GM18873 (cell line): ENCODE data around the gene ZNF320.
"Not testable (repeated sequence)": the region's sequence is repeated elsewhere in the genome, so short reads cannot be mapped to it uniquely, and the experiment has no call there.

ENCODE experiments used
- ATAC-seq: cut with Tn5 transposase; IDR thresholded peaks from one replicate; pipeline ENCODE4 v1.9.1; 2021; ENCODE audit warnings: mild to moderate bottlenecking, moderate library complexity, moderate number of reproducible peaks; ENCODE audit not compliant: unreplicated experiment, low FRiP score

Gene ZNF320

DNA sequence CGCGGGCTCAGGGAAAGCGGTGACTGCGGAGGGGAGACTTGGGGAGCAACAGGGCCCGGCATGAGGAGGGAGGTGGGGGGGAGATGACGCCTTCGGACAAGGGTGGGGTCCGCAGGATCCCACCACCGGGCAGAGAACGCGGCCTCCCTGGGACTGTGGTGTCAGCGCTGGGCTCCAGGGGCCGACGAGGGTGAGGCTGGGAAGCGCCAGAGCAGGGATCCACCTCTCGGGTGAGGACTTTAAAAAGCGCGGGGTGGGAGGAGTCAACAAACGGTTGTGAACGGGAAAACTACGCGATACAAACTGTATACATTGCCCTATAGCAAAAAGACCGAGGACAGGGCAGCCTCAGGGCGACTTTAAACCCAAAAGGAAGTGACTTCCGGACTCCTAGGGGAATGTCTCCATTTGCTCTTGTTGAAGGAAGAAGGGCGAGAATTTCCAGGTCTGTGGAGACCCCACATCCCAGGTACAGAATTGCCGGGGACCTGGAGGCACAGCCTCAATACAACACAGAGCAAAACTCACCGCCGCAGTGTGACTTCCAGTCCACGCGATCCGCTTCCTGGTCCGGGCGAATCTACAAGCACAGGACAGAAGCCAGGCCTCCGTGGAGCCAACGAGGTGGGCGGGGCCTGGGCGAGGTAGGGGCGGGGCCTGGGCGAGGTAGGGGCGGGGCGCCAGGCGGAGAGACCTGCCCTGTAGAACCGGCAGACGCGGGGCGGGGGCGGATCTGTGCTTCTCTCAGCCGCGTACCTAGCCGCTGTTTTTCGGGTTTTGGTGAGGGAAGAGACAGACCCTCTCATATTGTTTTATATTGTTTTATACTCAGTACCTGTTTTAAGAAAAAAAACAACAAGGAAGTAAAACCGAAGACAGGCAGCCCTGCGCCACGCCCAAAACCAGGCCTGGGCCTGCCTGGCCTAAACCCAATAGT is 25.7 kb upstream of the ZNF320 start, which contains the start of gene ZNF888:
Gene ZNF888, minus strand, starts transcription at position 588 of the 937 bp plus-strand sequence. CDS start 5,555 bp downstream, outside the sequence.
- ATAC-seq: no peak

DNA sequence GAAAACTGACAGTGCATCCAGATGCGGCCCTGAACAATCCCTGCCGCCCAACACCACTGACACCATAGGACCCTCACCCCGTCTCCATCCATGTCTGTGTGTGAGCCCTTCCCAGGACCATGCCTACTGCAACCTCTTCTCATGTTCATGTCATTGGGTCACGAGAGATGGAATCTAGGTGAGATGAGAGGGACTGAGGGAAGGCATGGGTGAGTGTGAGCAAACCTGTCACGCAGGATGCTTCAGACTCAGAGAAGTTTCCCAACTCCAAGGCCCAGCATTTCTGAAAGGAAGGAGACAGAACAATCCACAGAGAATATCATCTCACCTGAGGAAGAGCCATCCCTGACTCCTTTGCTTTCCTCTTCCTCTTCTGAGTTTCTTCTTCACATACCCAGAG is 20.1 kb upstream of the ZNF320 start:
- ATAC-seq: no peak

DNA sequence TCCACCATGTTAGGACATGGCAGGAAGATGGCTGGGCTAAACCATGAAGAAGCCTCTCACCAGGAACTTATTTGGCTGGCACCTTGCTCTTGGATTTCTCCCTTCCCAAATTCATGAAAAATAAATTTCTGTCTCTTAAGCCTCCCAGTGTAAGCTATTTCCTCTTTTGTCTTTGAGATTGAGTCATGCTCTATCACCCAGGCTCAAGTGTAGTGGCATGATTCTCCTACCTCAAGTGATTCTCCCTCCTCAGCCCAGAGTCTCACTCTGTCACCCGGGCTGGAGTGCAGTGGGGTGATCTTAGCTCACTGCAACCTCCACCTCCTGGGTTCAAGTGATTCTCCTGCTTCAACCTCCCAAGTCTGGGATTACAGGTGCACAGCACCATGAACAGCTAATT is 13.2 kb upstream of the ZNF320 start:
- no peak for ATAC-seq

DNA sequence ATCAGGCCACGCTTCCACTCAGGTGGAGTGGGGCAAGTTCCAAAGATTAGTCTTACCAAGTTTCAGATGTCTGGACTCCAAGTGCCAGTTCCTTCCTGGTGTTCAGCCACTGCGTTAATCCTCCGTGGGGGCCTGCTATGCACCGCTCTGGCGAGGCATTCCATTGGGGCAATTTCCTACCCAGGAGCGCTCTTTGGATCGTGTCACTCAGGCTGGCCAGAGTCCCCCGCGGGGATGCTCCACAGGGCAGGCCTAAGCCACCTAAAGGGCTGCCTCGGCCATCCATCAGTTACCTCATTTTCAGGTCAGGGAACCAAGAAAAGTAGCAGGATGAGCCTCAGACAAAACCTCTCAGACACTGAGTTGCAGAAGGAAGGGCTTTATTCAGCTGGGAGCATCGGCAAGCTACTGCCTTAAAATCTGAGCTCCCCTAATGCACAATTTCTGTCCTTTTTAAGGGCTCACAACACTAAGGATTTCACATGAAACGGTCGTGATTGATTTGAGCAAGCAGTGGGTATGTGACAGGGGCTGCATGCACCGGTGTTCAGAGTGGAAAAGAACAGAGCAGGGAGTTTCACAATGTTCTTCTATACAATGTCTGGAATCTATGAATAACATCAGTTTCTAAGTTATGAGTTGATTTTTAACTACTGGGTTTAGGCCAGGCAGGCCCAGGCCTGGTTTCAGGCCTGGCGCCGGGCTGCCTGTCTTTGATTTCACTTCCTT is 6.8 kb upstream of the ZNF320 start:
- ATAC-seq: not testable (repeated sequence)

DNA sequence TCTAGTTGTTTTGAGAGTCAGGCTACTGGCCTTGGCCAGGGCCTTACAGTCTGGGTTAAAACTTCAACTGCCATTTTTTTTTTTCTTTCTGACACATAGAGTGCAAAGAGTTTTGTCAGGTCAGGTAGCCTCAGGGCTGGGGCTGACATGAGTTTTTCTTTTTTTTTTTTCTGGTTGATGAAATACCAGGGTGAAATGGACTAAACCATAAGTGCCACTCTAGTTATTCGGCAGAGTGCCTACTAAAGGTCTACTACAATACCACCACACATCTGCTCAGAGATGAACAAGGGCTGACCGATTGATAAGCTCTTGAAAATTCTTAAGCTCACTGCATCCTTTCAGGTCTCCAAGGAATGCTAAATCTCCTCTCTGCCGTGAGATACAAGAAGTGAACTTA is 4.4 kb upstream of the ZNF320 start:
- ATAC-seq: no peak

DNA sequence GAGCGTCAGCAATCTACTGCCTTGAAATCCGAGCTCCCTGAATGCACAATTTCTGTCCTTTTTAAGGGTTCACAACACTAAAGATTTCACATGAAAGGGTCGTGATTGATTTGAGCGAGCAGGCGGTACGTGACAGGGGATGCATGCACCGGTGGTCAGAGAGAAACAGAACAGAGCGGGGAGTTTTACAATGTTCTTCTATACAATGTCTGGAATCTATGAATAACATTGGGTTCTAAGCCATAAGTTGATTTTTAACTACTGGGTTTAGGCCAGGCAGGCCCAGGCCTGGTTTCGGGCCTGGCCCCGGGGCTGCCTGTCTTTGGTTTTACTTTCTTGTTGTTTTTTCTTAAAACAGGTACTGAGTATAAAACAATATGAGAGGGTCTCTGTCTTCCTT is 1.2 kb upstream of the ZNF320 start:
- ATAC-seq: not testable (repeated sequence)

DNA sequence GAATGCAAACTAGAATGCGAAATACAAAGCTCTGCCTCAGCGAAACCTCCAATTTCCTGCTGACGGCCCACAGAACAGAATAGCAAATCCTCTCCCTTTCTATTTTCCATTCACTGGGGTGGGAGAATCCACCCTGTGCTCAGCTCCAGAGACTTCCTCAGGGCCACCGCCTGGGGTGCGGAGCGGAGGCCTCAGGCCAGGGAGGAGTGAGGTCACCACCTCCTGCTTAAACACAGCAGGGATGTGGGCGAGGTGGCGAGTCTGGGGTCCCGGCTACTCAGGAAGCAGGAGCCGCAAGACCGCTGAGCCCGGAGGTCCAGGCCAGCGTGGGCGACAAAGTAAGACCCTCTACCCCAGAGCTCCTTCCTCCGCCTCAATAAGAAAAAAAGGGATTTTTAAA is 666 bp upstream of the ZNF320 start:
- ATAC-seq: no peak

DNA sequence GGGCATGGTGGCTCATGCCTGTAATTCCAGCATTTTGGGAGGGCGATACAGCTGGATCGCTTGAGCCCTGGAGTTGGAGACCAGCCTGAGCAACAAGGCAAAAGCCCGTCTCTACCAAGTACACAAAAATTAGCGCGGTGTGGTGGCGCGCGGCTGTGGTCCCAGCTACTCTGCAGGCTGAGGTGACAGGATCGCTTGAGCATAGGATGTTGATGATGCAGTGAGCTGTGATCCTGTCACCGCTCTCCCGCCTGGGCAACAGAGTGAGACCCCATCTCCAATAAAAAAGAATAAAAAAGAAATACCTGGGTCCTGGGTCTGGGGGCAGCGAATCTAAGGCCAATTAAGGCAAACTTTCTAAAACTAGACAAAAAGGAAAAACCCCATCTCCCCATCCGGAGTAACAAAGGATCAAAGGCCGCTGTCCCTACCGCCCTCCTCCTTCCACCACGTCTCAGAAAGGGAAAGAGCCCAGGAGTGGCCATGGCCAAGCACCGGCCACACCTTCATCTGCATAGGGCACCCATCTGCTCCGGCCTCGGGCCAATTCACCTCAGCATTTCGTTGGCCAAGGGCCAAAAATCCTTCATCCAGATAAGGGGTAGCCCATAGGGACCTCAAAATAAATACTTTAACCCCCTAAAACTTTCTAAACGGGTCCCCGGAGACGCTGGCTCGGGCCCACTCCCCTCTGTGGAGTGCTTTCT is 851 bp downstream of the ZNF320 start:
- no peak for ATAC-seq

DNA sequence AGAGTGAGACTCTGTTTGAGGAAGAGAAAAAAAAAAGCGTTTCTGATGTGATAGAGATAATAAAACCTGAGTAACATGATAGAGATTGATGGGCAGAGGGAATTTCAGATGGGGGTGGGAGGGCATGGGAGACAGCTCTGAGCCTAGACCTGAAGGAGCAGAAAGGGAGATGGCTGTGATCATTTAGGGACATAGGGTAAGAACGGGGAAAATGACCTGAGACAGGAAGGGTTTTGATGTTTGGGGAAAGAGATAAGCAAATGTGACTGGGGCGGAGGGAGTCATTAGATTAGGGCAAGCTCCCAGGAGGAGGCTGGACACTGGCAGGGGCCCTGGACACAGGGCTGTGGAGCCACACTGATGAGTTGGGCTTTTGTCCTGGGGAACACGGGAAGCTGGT is 6.1 kb downstream of the ZNF320 start:
- ATAC-seq: no peak

DNA sequence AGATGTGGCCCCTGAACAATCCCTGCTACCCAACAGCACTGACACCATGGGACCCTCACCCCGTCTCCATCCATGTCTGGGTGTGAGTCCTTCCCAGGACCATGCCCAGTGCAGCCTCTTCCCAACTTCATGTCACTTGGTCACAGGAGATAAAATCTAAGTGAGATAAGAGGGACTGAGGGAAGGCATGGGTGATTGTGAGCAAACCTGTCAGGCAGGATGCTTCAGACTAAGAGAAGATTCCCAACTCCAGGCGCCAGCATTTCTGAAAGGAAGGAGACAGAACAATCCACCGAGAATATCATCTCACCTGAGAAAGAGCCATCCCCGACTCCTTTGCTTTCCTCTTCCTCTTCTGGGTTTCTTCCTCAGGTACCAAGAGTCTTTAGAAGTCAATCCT is 7.5 kb downstream of the ZNF320 start:
- ATAC-seq: no peak

DNA sequence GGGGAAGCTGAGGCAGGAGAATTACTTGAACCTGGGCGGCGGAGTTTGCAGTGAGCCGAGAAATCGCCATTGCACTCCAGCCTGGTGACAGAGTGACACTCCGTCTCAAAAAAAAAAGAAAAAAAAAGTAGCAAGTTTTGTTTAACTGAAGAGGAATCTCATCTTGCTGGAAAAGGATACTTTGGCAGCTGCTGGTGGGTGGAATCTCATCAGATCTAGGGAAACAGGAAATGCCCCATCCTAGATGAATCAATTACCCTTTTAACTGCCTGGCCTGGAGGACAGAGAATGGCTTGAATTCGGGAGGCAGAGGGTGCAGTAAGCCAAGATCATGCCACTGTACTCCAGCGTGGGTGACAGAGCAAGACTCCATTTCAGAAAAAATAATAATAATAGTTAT is 8.4 kb downstream of the ZNF320 start:
- no peak for ATAC-seq

DNA sequence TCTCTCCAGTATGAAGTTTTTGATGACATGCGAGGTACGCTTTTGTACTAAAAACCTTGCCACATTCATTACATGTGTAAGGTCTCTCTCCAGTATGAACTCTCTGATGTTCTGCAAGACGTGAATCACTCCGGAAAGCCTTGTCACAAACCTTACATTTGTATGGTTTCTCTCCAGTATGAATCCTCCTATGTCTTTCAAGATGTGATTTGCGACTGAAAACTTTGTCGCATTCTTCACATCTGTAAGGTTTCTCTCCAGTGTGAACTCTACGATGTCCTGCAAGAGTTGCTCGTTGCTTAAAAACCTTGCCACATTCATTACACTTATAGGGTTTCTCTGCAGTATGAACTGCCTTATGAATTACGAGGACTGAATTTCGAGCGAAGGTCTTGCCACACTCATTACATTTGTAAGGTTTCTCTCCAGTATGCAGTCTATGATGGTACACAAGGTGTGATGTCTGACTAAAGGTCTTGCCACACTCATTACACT is 16.5 kb downstream of the ZNF320 start:
- ATAC-seq: no peak

DNA sequence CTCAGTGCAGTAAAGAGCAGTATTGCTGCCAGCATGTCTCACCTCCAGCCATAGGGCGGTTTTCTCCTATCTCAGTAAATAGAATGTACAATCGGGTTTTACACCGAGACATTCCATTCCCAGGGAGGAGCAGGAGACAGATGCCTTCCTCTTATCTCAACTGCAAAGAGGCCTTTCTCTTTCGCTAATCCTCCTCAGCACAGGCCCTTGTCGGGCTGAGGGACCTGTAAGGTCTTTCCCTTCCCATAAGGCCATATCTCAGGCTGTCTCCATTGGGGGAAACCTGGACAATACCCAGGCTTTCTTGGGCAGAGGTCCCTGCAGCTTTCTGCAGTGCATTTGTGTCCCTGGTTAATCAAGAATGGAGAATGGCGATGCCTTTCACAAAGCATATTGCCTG is 24.4 kb downstream of the ZNF320 start:
- ATAC-seq: not testable (repeated sequence)

DNA sequence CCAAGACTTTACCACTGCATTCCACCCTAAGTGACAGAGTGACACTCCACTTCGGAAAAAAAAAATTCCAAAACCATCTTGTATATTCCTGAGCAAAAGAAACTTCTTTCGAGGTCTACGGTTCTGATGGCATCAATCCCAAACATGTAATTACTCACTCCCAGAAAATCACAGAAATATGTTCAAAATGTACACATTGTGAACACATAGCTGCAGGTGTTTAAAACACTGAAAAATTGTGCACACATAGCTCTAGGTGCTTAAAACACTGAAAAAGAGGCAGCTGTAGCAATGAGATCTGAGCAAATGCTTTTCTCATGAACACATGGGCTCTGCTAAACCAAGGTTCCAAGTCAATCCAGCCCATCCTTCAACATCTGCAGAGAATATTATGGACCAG is 26.0 kb downstream of the ZNF320 start:
- no peak for ATAC-seq

DNA sequence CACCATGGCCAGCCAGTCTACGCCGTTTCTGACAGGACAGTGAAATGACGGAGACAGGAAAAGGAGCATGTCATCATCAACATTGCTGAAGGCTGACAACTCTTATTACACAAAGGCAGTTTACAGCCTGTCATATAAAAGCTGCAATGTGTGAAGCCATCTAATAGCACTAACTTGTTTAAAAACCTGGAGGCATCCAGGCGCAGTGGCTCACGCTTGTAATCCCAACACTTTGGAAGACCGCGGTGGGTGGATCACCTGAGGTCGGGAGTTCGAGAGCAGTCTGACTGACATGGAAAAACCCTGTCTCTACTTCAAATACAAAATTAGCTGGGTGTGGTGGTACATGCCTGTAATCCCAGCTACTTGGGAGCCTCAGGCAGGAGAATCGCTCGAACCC is 29.4 kb downstream of the ZNF320 start:
- ATAC-seq: not testable (repeated sequence)

DNA sequence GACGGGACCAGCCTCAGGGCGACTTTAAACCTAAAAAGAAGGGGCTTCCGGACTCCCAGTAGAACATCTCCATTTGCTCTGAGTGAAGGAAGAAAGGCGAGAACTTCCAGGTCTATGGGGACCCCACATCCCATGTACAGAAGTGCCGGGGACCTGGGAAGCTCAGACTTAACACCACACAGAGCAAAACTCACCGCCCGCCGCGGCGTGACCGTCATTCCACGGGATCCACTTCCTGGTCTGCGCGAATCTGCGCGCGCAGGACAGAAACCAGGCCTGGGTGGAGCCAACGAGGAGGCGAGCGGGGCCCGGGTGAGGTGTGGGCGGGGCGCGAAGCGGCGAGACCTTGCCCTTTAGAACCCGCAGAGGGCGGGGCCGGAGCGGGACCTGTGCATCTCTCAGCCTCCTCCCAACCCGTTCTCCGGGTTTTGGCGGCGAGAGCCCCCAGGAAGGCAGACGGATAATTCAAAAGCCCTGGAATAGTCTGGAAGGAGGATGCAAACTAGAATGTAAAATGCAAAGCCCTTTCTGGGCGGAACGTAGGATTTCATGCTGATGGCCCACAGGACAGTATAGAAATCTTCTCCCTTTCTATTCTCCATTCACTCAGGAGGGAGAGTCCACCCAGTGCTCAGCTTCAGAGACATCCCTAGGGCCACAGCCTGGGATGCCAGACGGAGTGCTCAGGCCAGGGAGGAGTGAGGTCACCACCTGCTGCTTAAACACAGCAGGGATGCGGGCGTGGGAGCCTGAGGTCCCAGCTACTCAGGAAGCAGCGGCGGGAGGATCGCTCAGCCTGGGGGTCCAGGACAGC is 39.9 kb downstream of the ZNF320 start, which contains the start of gene ZNF468:
Gene ZNF468, minus strand, starts transcription at position 242 of the 814 bp plus-strand sequence. CDS start 3,347 bp downstream, outside the sequence.
- ATAC-seq: peak; percentile 83

DNA sequence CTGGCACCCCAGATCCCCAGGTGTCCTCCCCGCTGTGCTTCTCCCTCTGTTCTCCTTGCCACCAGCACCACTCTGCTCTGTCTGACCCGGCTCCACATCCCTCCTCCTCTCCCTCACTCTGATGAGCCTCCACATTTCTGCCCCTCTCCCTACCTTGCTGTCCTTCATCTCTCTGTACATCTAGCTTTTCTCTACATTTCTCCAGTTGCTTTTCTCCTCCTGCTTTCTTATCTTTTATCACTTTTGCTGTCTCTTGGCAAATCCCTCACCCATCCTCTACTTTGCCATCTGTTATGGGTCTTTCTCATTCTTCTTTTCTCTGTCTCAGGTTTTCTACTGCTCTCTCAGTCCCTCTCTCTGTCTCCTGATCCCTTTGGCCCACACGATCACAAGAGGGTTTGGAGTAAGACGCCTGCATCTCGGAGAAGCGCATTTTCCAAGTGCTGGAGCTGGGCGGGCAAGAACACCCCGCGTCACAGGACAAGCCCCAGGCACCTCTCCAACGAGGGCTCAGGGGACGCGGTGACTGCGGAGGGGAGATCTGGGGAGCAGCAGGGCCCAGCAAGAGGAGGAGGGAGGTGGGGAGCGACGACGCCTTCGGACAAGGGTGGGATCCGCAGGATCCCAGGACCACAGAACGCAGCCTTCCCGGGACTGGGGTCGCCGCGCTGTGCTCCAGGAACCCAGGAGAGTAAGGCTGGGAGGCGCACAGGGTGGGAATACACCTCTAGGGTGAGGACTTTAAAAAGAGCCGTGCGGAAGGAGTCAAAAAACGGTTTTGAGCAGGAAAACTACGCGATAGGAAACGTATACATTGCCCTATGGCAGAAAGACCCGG is 40.7 kb downstream of the ZNF320 start:
- not testable (repeated sequence) for ATAC-seq
